Measurements from ENCODE around the gene CYP17A1.

Gene CYP17A1

DNA sequence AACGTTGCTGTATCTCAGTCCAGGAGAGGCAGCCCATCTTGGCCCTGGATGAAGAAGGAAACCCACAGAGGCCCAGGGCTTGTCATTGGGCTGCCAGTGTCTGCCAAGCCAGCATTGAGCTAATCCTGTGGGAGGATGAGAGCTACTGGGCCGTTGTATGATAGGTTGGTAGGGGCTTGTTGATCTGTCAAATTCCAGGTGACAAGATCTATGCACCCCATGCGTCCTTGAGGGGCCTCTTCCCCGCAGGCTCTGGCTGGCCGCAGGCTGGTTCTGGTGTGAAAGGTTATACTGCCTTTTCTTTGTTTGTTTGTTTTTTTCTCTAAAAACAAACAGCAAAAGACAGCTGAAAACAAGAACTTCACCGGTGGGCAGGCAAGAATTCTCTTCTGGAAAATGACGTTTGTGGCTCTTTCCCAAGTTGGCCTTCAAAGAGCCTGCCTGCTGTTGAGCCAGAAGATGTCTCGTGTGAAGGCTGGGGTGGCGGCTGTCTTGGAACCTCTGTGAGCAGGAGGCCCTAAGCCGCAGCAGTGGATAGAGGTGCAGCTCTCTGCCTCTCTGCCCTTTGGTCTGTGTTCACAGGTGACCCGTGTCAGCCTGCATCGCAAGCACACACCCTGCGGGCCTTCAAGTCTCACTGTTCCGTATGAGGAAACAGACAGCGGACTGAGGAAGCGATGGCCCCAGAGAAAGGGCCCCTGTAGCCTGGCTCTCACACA lies 23.3 kb downstream of the CYP17A1 start:
- Histone ChIP-seq H3K36me3 (ENCODE audit: low read depth) (peaks cover 25% of the 10 kb centered on the region), H3K4me3 (ENCODE audit: severe bottlenecking) (no peak overlapping the region), H3K9me3 (ENCODE audit: severe bottlenecking) (no peaks in the 10 kb centered on the region), H3K4me1 (ENCODE audit: insufficient read depth, poor library complexity, severe bottlenecking) (peaks cover 15% of the 10 kb centered on the region), H3K27ac (ENCODE audit: poor library complexity, severe bottlenecking) (no peak overlapping the region), H3K27me3 (ENCODE audit: insufficient read depth, poor library complexity, severe bottlenecking) (no peaks in the 10 kb centered on the region)
- ATAC-seq (ENCODE audit: low read depth), result no peak
- no peak for DNase-seq (ENCODE audit: low spot score)
- TF ChIP-seq, protein P1, sequence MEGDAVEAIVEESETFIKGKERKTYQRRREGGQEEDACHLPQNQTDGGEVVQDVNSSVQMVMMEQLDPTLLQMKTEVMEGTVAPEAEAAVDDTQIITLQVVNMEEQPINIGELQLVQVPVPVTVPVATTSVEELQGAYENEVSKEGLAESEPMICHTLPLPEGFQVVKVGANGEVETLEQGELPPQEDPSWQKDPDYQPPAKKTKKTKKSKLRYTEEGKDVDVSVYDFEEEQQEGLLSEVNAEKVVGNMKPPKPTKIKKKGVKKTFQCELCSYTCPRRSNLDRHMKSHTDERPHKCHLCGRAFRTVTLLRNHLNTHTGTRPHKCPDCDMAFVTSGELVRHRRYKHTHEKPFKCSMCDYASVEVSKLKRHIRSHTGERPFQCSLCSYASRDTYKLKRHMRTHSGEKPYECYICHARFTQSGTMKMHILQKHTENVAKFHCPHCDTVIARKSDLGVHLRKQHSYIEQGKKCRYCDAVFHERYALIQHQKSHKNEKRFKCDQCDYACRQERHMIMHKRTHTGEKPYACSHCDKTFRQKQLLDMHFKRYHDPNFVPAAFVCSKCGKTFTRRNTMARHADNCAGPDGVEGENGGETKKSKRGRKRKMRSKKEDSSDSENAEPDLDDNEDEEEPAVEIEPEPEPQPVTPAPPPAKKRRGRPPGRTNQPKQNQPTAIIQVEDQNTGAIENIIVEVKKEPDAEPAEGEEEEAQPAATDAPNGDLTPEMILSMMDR (IDR thresholded peaks at IDR 0.05; ENCODE audit: poor library complexity, severe bottlenecking), result no peak

DNA sequence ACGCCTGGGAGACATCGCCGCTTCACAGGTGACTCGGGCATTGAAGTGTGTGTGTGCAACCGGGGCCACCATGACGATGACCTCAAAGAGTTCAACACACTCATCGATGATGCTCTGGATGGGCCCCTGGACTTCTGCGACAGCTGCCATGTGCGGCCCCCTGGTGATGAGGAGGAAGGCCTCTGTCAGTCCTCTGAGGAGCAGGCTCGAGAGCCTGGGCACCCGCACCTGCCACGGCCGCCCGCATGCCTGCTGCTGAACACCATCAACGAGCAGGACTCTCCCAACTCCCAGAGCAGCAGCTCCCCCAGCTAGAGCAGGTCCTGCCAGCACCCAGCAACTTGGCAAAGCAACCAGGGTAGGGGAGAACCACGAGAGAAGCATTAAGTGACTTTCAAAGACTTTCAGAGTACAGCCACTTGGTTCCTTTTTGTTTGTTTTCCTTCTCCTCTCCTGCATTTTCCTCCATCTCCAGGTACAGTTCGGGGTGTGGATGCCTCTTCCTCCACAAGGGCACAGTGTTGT lies 24.1 kb downstream of the CYP17A1 start:
- DNase-seq (ENCODE audit: low spot score) (no peak), ATAC-seq (ENCODE audit: low read depth) (no peak)
- Histone ChIP-seq H3K27me3 (ENCODE audit: insufficient read depth, poor library complexity, severe bottlenecking) (no peaks in the 10 kb centered on the region), H3K9me3 (ENCODE audit: severe bottlenecking) (no peaks in the 10 kb centered on the region), H3K27ac (ENCODE audit: poor library complexity, severe bottlenecking) (no peak overlapping the region), H3K36me3 (ENCODE audit: low read depth) (peaks cover 25% of the 10 kb centered on the region), H3K4me1 (ENCODE audit: insufficient read depth, poor library complexity, severe bottlenecking) (peaks cover 15% of the 10 kb centered on the region), H3K4me3 (ENCODE audit: severe bottlenecking) (no peak overlapping the region)
- TF ChIP-seq, protein P1 (IDR thresholded peaks at IDR 0.05; ENCODE audit: poor library complexity, severe bottlenecking), result no peak

DNA sequence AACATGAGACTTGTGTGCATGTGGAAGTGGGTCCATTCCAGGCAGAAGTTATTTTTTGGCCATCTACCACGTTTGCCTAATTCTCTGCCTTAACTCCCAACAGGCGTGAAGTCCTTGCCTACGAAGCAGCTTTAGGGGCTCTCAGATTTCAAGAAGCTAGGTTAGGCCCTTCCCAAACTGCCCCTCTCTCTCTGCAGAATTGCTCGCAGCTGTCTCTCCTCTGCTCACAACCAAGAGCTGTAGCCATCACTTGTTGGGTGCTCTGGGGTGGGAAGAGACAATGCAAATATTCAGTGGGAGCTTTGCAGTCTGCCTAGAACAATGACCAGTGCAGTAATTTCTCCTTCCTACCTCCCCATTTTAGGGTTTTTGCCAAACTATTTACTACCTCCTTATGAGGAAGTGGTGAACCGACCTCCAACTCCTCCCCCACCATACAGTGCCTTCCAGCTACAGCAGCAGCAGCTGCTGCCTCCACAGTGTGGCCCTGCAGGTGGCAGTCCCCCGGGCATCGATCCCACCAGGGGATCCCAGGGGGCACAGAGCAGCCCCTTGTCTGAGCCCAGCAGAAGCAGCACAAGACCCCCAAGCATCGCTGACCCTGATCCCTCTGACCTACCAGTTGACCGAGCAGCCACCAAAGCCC lies 24.9 kb downstream of the CYP17A1 start:
- no peak overlapping the region for H3K4me3 ChIP-seq (ENCODE audit: severe bottlenecking)
- H3K4me1 ChIP-seq (ENCODE audit: insufficient read depth, poor library complexity, severe bottlenecking), result peaks cover 15% of the 10 kb centered on the region
- H3K27me3 ChIP-seq (ENCODE audit: insufficient read depth, poor library complexity, severe bottlenecking), result no peaks in the 10 kb centered on the region
- ATAC-seq (ENCODE audit: low read depth) (no peak), DNase-seq (ENCODE audit: low spot score) (no peak)
- H3K36me3 ChIP-seq (ENCODE audit: low read depth), result peaks cover 25% of the 10 kb centered on the region
- TF ChIP-seq, protein P1 (IDR thresholded peaks at IDR 0.05; ENCODE audit: poor library complexity, severe bottlenecking), result no peak
- H3K27ac ChIP-seq (ENCODE audit: poor library complexity, severe bottlenecking), result no peak overlapping the region
- H3K9me3 ChIP-seq (ENCODE audit: severe bottlenecking), result no peaks in the 10 kb centered on the region

DNA sequence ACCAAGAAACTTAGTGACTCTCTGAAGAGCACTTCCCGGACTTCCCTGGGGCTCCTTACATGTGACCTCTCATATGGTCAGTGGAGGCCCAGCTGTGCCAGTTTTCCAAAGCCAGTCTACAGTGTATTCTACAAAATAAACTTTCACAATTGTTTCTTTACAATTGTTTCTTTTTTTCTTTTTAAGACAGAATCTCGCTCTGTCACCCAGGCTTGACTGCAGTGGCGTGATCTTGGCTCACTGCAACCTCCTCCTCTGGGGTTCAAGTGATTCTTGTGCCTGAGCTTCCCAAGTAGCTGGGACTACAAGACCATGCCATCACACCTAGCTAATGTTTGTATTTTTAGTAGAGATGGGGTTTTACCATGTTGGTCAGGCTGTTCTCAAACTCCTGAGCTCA lies 25.9 kb downstream of the CYP17A1 start:
- Histone ChIP-seq H3K4me1 (ENCODE audit: insufficient read depth, poor library complexity, severe bottlenecking) (peaks cover 15% of the 10 kb centered on the region), H3K36me3 (ENCODE audit: low read depth) (peaks cover 25% of the 10 kb centered on the region), H3K27me3 (ENCODE audit: insufficient read depth, poor library complexity, severe bottlenecking) (no peaks in the 10 kb centered on the region), H3K4me3 (ENCODE audit: severe bottlenecking) (no peak overlapping the region), H3K27ac (ENCODE audit: poor library complexity, severe bottlenecking) (no peak overlapping the region), H3K9me3 (ENCODE audit: severe bottlenecking) (no peaks in the 10 kb centered on the region)
- ATAC-seq (ENCODE audit: low read depth) (no peak), DNase-seq (ENCODE audit: low spot score) (no peak)
- TF ChIP-seq, protein P1 (IDR thresholded peaks at IDR 0.05; ENCODE audit: poor library complexity, severe bottlenecking), result no peak

DNA sequence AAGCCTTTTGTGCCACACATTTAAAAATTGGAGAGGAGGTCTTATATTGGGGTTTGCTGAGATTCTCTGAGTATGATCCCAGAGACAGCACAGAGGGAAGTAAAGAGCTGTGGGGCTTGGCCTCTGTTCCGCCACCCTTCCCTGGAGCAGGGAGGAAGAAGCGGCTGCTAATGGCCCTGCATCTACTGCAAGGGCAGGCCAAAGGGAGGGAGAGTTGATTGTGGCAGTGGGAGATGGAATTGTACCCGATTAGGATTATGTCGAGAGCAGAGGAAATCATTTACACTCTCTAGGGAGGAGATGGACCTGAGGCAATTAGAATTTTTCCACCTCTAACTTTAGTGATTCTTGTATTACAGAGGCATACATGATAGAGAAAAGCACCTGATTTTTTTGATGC lies 28.8 kb downstream of the CYP17A1 start:
- peaks cover 25% of the 10 kb centered on the region for H3K36me3 ChIP-seq (ENCODE audit: low read depth)
- no peaks in the 10 kb centered on the region for H3K4me1 ChIP-seq (ENCODE audit: insufficient read depth, poor library complexity, severe bottlenecking)
- ATAC-seq (ENCODE audit: low read depth) (no peak), DNase-seq (ENCODE audit: low spot score) (no peak)
- H3K4me3 ChIP-seq (ENCODE audit: severe bottlenecking), result no peak overlapping the region
- H3K27me3 ChIP-seq (ENCODE audit: insufficient read depth, poor library complexity, severe bottlenecking), result no peaks in the 10 kb centered on the region
- TF ChIP-seq, protein P1 (IDR thresholded peaks at IDR 0.05; ENCODE audit: poor library complexity, severe bottlenecking), result no peak
- no peak overlapping the region for H3K27ac ChIP-seq (ENCODE audit: poor library complexity, severe bottlenecking)
- H3K9me3 ChIP-seq (ENCODE audit: severe bottlenecking), result no peaks in the 10 kb centered on the region
